Heart left ventricle (tissue), 16 donors: ENCODE measurements around the gene ESPNL. TPM values are rescaled to one million over a fixed set of nuclear protein-coding genes. Genes with fewer than 3 reads are reported as not detected.

Source experiments
- ATAC-seq, 4 donors: fragments of 200-7000 bp; cut with Tn5 transposase; one replicate each; pipeline ENCODE4 v1.9.1; 2020 to 2022; ENCODE audit warnings: moderate library complexity in 4 of 4, mild to moderate bottlenecking in 3 of 4, moderate number of reproducible peaks in 1 of 4
- DNase-seq, 5 donors: peaks; one replicate each; pipeline ENCODE4 v3.0.0-alpha.2; 2020
- H3K27ac ChIP-seq, 12 donors: fragments of 200-600 bp; sonication (generic) in 4 of 12; one replicate each; pipeline versions ENCODE4 v1.5.0 to v1.8.0; 2016 to 2022; ENCODE audit warnings: mild to moderate bottlenecking in 2 of 12
- H3K27me3 ChIP-seq, 9 donors: fragments of 200-600 bp; sonication (generic) in 2 of 9; one replicate each; pipeline versions ENCODE4 v1.5.1 to v1.8.0; 2016 to 2022; ENCODE audit warnings: mild to moderate bottlenecking in 3 of 9
- H3K36me3 ChIP-seq, 9 donors: fragments of 200-600 bp; sonication (generic) in 2 of 9; one replicate each; pipeline versions ENCODE4 v1.5.0 to v1.8.0; 2018 to 2022; ENCODE audit warnings: mild to moderate bottlenecking in 2 of 9
- H3K4me1 ChIP-seq, 12 donors: fragments of 200-600 bp; sonication (generic) in 4 of 12; one replicate each; pipeline versions ENCODE4 v1.5.0 to v1.8.0; 2016 to 2022; ENCODE audit warnings: mild to moderate bottlenecking in 3 of 12
- H3K4me3 ChIP-seq, 12 donors: fragments of 200-600 bp; sonication (generic) in 4 of 12; one replicate each; pipeline versions ENCODE4 v1.5.0 to v1.8.0; 2017 to 2022; ENCODE audit warnings: mild to moderate bottlenecking in 9 of 12, moderate library complexity in 4 of 12
- H3K9me3 ChIP-seq, 12 donors: fragments of 200-600 bp; sonication (generic) in 4 of 12; one replicate each; pipeline versions ENCODE4 v1.5.0 to v1.8.0; 2016 to 2022; ENCODE audit warnings: mild to moderate bottlenecking in 1 of 12
- POLR2A ChIP-seq, 2 donors: fragments of 450-650 bp; IDR thresholded peaks; one replicate each; pipeline ENCODE4 v1.6.1; 2017; ENCODE audit warnings: antibody characterized with exemption in 2 of 2, mild to moderate bottlenecking in 2 of 2, moderate library complexity in 2 of 2
- WGBS, 4 donors: extraction: QIAGEN DNeasy Blood & Tissue Kit in 2 of 4; methylation state at CpG; one replicate each; pipeline versions ENCODE4 v1.1.5 to v1.1.7; 2013 to 2018; 5-methylcytosine and 5-hydroxymethylcytosine counted together
- intact Hi-C, 10 donors: fragments of 100-400 bp; cut with DNase I; formaldehyde crosslinking; loops; one replicate each; pipeline versions ENCODE4 v1.11.1 to v1.14.2; 2022
- polyA plus RNA-seq, 2 donors: library from polyadenylated mRNA; stranded (reverse); fragments of 200-250 nt; gene quantifications; one replicate each; pipeline ENCODE4 v1.2.3, GENCODE V29; 2013
- total RNA-seq, 9 donors: library from RNA; depleted of rRNA in 2 of 9; stranded (reverse); fragments of >200 nt in 2 of 9; fragmentation: NEBNext Ultra II Directional in 3 of 9; extraction: Animal tissue kit (Norgen Biotek cat#: 25700) in 3 of 9; gene quantifications; one replicate each; pipeline versions ENCODE4 v1.1.0 to v1.2.4, GENCODE V29; 2016 to 2023
- TF ChIP-seq, protein P1 (sequence below), 12 donors: fragments of 200-600 bp; sonication (generic) in 4 of 12; IDR thresholded peaks; one replicate each; pipeline versions ENCODE4 v1.5.0 to v1.8.0; 2018 to 2022; ENCODE audit warnings: antibody characterized with exemption in 12 of 12, mild to moderate bottlenecking in 5 of 12
- donor health status: ischemic (EF 13 %, LVEDD 7.1; RV severe dilation, severe dysfunction).
- donor health status: healthy with polysubstance abuse.
- donor health status: DM: no; HTN: yes; CAD: no.
- donor health status: DM: no; HTN: no; CAD: no.
- donor health status: ischemic (EF 25% LVEDD 6.9; RV normal size, moderate dysfunction).
- donor health status: ischemic (EF 25% LVEDD 5.7; RV mildly dilated, moderate dysfunction).
- donor health status: healthy.
- donor health status: DM: yes; HTN: yes; CAD: no.
- donor health status: ischemic (EF 35%, LVEDD 5.7; RV mildly dilated, moderate dysfunction).
- donor health status: nonischemic (EF 11% LVEDD 7.7; RV severe dilation, severe dysfunction).
- donor health status: DM: yes; HTN: yes; CAD: no.
- donor health status: PGD.
- donor health status: ischemic (EF 29% LVEDD 5.4; RV normal size, mild dysfunction).
- donor health status: nonischemic (EF 23%, LVEDD 6.1; RV moderate dilation, normal function).

ESPNL gene
- total and polyA plus RNA-seq, 11 donors, result 0.05 to 1.2 (median 0.27) TPM; not detected in 2

DNA sequence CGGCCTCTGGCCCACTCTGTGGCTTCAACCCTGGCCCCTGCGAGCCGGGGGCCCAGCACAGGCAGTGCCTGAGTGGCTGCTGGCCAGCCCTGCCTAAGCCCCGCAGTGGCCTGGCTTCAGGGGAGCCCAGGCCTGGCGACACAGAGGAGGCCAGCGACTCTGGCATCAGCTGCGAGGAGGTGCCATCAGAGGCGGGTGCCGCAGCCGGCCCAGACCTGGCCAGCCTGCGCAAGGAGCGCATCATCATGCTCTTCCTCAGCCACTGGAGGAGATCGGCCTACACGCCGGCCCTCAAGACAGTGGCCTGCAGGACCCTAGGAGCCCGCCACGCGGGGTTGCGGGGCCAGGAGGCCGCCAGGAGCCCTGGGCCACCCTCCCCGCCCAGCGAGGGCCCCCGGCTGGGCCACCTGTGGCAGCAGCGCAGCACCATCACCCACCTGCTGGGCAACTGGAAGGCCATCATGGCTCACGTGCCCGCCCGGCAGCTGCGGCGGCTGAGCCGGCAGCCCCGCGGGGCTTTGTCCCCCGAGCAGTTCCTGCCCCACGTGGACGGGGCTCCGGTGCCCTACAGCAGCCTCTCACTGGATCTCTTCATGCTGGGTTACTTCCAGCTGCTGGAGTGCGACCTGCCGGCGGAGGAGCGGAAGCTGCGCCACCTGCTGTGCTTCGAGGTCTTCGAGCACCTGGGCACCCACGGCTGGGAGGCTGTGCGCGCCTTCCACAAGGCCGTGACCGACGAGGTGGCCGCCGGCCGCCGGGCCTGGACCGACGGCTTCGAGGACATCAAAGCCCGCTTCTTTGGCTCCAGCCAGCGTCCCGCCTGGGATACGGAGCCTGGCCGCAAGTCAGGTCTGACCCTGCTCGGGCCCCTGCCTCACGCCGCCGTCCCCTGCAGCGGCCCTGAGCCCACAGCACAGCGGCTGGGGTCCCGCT lies 30.8 kb downstream of the ESPNL start:
- DNase-seq (peak in 2 of 5 donors; percentile 18 to 62), ATAC-seq (no peak)
- Histone ChIP-seq H3K27me3 (no peaks in the 10 kb centered on the region), H3K4me1 (peaks cover 0 to 9% (median 0%) of the 10 kb centered on the region in 12 donors), H3K9me3 (no peaks in the 10 kb centered on the region), H3K4me3 (no peak overlapping the region), H3K36me3 (no peaks in the 10 kb centered on the region), H3K27ac (no peak overlapping the region)
- intact Hi-C loops, result no loop called here
- TF ChIP-seq, protein P1, sequence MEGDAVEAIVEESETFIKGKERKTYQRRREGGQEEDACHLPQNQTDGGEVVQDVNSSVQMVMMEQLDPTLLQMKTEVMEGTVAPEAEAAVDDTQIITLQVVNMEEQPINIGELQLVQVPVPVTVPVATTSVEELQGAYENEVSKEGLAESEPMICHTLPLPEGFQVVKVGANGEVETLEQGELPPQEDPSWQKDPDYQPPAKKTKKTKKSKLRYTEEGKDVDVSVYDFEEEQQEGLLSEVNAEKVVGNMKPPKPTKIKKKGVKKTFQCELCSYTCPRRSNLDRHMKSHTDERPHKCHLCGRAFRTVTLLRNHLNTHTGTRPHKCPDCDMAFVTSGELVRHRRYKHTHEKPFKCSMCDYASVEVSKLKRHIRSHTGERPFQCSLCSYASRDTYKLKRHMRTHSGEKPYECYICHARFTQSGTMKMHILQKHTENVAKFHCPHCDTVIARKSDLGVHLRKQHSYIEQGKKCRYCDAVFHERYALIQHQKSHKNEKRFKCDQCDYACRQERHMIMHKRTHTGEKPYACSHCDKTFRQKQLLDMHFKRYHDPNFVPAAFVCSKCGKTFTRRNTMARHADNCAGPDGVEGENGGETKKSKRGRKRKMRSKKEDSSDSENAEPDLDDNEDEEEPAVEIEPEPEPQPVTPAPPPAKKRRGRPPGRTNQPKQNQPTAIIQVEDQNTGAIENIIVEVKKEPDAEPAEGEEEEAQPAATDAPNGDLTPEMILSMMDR (IDR thresholded peaks at IDR 0.05), result no peak
- TF ChIP-seq POLR2A (IDR thresholded peaks at IDR 0.05), result no peak
- 89 to 94% (median 91%) methylated on average over 31 to 68 of the region's 68 CpGs for WGBS, 4 donors

DNA sequence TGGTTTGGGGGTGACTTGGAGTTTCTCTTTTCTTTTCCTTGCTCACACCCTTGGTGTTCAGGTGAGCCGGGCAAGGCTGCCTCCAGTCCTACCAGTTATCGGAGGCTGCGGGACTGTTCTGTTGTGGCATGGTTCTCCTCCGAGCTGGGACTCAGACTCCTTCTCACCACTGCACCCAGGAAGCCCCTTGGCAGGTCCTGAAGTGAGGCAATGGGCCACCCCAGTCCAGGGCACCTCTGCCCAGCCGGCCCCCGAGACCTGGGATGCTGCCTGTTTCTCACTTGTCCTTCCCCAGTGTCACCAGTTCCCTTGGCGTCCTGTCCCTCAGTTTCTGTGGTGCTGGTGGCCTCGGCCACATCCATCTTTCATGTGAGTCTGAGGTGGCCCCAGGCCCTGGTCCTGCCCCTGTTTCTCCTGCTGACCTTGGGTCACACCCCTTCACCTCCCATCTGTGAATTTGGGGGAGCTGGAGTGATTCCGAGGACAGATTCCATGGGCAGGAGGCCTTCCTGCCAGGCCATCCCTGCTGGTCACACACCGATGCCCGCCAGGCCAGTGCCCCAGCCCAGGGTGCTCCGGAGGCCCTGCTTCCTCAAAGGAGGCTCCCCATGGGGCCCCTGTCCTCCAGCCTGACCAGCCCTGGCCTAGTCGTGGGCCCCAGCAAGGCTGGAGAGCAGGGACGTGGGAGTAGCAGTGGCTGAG lies 31.8 kb downstream of the ESPNL start:
- Histone ChIP-seq H3K4me3 (no peak overlapping the region), H3K4me1 (peaks cover 0 to 16% (median 1%) of the 10 kb centered on the region in 12 donors), H3K36me3 (no peaks in the 10 kb centered on the region), H3K27ac (no peak overlapping the region), H3K9me3 (no peaks in the 10 kb centered on the region), H3K27me3 (no peaks in the 10 kb centered on the region)
- intact Hi-C loops, result no loop called here
- WGBS, 4 donors, result 87 to 93% (median 89%) methylated on average over 12 to 14 of the region's 14 CpGs
- no peak for TF ChIP-seq POLR2A (IDR thresholded peaks at IDR 0.05)
- TF ChIP-seq, protein P1 (IDR thresholded peaks at IDR 0.05), result no peak
- DNase-seq, result peak in 3 of 5 donors; percentile 8 to 40 (median 19)
- ATAC-seq, result no peak

DNA sequence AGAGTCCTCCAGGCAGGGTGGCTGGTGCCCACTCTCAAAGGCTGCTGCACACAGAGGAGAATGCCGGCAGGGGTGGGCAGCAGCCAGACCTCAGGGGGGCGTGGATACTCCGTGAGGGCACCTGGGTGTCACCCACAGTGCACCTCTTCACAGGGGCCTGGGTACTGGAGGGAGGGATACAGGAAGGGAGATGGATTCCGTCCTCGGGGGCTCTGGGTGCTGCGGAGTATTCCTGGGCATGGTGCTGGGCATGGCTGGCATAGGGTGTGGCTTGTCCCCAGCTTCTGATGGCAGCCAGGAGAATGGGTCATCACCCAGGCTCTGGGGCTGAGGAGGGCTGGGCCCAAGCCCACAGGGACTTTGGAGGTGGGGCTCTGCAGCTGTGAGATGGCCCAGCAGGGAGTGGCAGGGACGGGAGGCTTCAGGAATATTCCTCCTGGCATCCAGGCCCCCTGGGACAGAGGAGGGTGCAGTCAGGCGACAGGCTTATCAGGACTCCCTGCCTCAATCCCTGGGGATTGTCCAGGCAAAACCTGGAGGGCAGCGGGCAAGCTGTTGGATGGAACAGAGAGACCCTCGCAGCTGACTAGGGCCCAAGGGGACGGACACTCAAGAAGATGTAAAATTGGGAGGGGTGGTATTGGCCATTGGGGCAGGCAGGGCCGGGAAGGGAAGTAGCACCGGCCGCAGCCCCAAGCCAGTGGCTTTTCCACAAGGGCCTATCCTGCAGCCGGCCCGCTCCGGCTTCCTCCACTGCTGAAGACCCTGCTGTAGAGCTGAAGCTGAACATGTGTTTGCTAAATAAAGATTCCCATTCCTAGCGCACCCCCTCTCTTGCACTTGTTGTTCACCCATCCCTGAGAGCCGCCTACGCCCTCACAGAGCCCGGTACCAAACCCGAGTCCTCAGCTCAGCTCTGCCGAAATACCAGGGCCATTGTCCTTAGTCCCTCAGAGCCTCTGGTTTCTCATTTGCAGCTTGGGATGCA lies 32.6 kb downstream of the ESPNL start:
- Histone ChIP-seq H3K27me3 (no peaks in the 10 kb centered on the region), H3K36me3 (no peaks in the 10 kb centered on the region), H3K9me3 (no peaks in the 10 kb centered on the region), H3K4me3 (no peak overlapping the region), H3K27ac (no peak overlapping the region), H3K4me1 (peaks cover 0 to 15% (median 4%) of the 10 kb centered on the region in 12 donors)
- WGBS, 4 donors, result 77 to 90% (median 85%) methylated on average over 18 to 23 of the region's 23 CpGs
- ATAC-seq, result no peak
- intact Hi-C loops, result no loop called here
- DNase-seq, result peak in 3 of 5 donors; percentile 18 to 48 (median 19)
- TF ChIP-seq, protein P1 (IDR thresholded peaks at IDR 0.05), result no peak
- no peak for TF ChIP-seq POLR2A (IDR thresholded peaks at IDR 0.05)
